ENCODE data around the gene GPALPP1. TPM values are rescaled to one million over a fixed set of nuclear protein-coding genes. Genes with fewer than 3 reads are reported as not detected.
"Not testable (repeated sequence)": the region's sequence is repeated elsewhere in the genome, so short reads cannot be mapped to it uniquely, and the experiment has no call there.

GPALPP1 gene
- total RNA-seq, 1 donor from 2014 or later = 70.7 TPM

GRCh38 chr13:45007823-45008222, 18.5 kb downstream of the GPALPP1 start:
- Histone ChIP-seq H4K20me1 (ENCODE audit: low read depth) (no peaks in the 10 kb centered on the region), H3K36me3 (peaks cover 23% of the 10 kb centered on the region), H3F3A (ENCODE audit: low read depth) (no peaks in the 10 kb centered on the region), H3K27ac (no peak overlapping the region), H3K79me2 (ENCODE audit: low read depth) (no peaks in the 10 kb centered on the region), H3K4me2 (no peak overlapping the region), H3K27me3 (no peaks in the 10 kb centered on the region), H3K9ac (no peak overlapping the region), H3K4me3 (no peak overlapping the region), H3K9me3 (ENCODE audit: low read depth) (no peaks in the 10 kb centered on the region), H3K4me1 (no peaks in the 10 kb centered on the region), H2AFZ (replicated peaks) (no peak overlapping the region)
- Mint-ChIP-seq H3K36me3 (peaks cover 14% of the 10 kb centered on the region), H3K27ac (no peak overlapping the region), H3K9me3 (no peaks in the 10 kb centered on the region), H3K4me1 (no peaks in the 10 kb centered on the region), H3K27me3 (ENCODE audit: insufficient read depth, low read depth) (no peaks in the 10 kb centered on the region), H3K4me3 (no peak overlapping the region)
- no peak for DNase-seq (ENCODE audit: low spot score)
- TF ChIP-seq EZH2phosphoT487 (IDR thresholded peaks at IDR 0.05) = no peak
- no peak for TF ChIP-seq EZH2 (IDR thresholded peaks at IDR 0.05)

DNA sequence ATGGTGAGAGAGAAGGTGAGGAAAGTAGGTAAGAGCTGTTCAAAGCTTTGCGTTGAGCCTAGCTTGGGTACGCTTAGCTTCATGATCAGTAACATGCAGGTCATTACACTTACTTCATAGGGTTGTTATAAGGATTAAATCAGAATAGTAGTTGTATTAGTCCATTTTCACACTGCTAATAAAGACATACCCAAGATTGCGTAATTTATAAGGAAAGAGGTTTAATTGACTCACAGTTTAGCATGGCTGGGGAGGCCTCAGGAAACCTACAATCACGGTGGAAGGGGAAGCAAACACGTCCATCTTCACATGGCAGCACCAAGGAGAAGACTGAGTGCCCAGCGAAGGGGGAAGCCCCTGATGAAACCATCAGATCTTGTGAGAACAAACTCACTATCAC, 21.9 kb downstream of the GPALPP1 start:
- H3K36me3 Mint-ChIP-seq = peaks cover 14% of the 10 kb centered on the region
- H3K9me3 ChIP-seq (ENCODE audit: low read depth) = no peaks in the 10 kb centered on the region
- H3K79me2 ChIP-seq (ENCODE audit: low read depth) = no peaks in the 10 kb centered on the region
- H3F3A ChIP-seq (ENCODE audit: low read depth) = no peaks in the 10 kb centered on the region
- H3K9ac ChIP-seq = no peak overlapping the region
- no peaks in the 10 kb centered on the region for H3K4me1 ChIP-seq
- peaks cover 7% of the 10 kb centered on the region for H3K36me3 ChIP-seq
- H3K27me3 ChIP-seq = no peaks in the 10 kb centered on the region
- no peak for DNase-seq (ENCODE audit: low spot score)
- H4K20me1 ChIP-seq (ENCODE audit: low read depth) = no peaks in the 10 kb centered on the region
- TF ChIP-seq EZH2 (IDR thresholded peaks at IDR 0.05) = no peak
- no peak for TF ChIP-seq EZH2phosphoT487 (IDR thresholded peaks at IDR 0.05)
- no peak for TF ChIP-seq CTCF (IDR thresholded peaks at IDR 0.05)
- no peak overlapping the region for H3K4me3 ChIP-seq
- H3K27ac ChIP-seq = no peak overlapping the region
- no peak overlapping the region for H3K27ac Mint-ChIP-seq
- H3K9me3 Mint-ChIP-seq = no peaks in the 10 kb centered on the region
- peaks cover 2% of the 10 kb centered on the region for H3K27me3 Mint-ChIP-seq (ENCODE audit: insufficient read depth, low read depth)
- no peaks in the 10 kb centered on the region for H3K4me1 Mint-ChIP-seq
- no peak overlapping the region for H3K4me2 ChIP-seq
- no peak overlapping the region for H2AFZ ChIP-seq (replicated peaks)
- no peak overlapping the region for H3K4me3 Mint-ChIP-seq

DNA sequence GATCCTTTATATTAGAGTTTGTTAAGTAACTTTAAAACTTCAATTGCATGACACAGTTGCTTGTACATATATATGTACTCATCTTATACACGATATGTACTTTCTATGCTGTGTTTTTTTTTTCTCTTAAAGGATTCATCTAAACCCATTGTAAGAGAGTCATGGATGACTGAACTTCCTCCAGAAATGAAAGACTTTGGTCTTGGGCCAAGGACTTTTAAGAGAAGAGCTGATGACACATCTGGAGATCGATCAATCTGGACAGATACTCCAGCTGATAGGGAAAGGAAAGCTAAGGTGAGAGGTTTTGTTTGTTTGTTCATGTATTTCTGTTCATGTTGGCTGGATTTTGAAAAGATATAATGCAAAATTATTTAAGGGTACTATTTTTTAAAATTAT, 26.0 kb downstream of the GPALPP1 start:
- Histone ChIP-seq H3K79me2 (ENCODE audit: low read depth) (no peaks in the 10 kb centered on the region), H3K9me3 (ENCODE audit: low read depth) (no peaks in the 10 kb centered on the region), H3K4me1 (no peaks in the 10 kb centered on the region), H3K4me2 (no peak overlapping the region), H2AFZ (replicated peaks) (no peak overlapping the region), H3K27me3 (no peaks in the 10 kb centered on the region), H3K9ac (no peak overlapping the region), H3K27ac (no peak overlapping the region), H3F3A (ENCODE audit: low read depth) (no peaks in the 10 kb centered on the region), H3K36me3 (peaks cover 3% of the 10 kb centered on the region), H3K4me3 (no peak overlapping the region), H4K20me1 (ENCODE audit: low read depth) (no peaks in the 10 kb centered on the region)
- no peak for DNase-seq (ENCODE audit: low spot score)
- Mint-ChIP-seq H3K4me1 (no peaks in the 10 kb centered on the region), H3K9me3 (no peaks in the 10 kb centered on the region), H3K4me3 (no peak overlapping the region), H3K36me3 (peaks cover 18% of the 10 kb centered on the region), H3K27me3 (ENCODE audit: insufficient read depth, low read depth) (peaks cover 2% of the 10 kb centered on the region), H3K27ac (no peak overlapping the region)
- TF ChIP-seq CTCF (IDR thresholded peaks at IDR 0.05) (no peak), EZH2phosphoT487 (IDR thresholded peaks at IDR 0.05) (no peak), EZH2 (IDR thresholded peaks at IDR 0.05) (no peak)

GRCh38 chr13:45016792-45017425, 27.6 kb downstream of the GPALPP1 start:
- Histone ChIP-seq H2AFZ (replicated peaks) (no peak overlapping the region), H3K4me1 (no peaks in the 10 kb centered on the region), H3K36me3 (peaks cover 13% of the 10 kb centered on the region), H3K9me3 (ENCODE audit: low read depth) (no peaks in the 10 kb centered on the region), H3K4me3 (no peak overlapping the region), H3K9ac (no peak overlapping the region), H3K79me2 (ENCODE audit: low read depth) (no peaks in the 10 kb centered on the region), H3K27me3 (no peaks in the 10 kb centered on the region), H3K4me2 (no peak overlapping the region), H3F3A (ENCODE audit: low read depth) (no peaks in the 10 kb centered on the region), H4K20me1 (ENCODE audit: low read depth) (no peaks in the 10 kb centered on the region), H3K27ac (no peak overlapping the region)
- no peaks in the 10 kb centered on the region for H3K9me3 Mint-ChIP-seq
- H3K27ac Mint-ChIP-seq = no peak overlapping the region
- peaks cover 2% of the 10 kb centered on the region for H3K27me3 Mint-ChIP-seq (ENCODE audit: insufficient read depth, low read depth)
- DNase-seq (ENCODE audit: low spot score) = no peak
- H3K4me3 Mint-ChIP-seq = no peak overlapping the region
- peaks cover 15% of the 10 kb centered on the region for H3K36me3 Mint-ChIP-seq
- H3K4me1 Mint-ChIP-seq = no peaks in the 10 kb centered on the region
- TF ChIP-seq EZH2 (IDR thresholded peaks at IDR 0.05) (no peak), EZH2phosphoT487 (IDR thresholded peaks at IDR 0.05) (no peak), CTCF (IDR thresholded peaks at IDR 0.05) (no peak)

GRCh38 chr13:45019981-45020380, 30.6 kb downstream of the GPALPP1 start:
- not testable (repeated sequence) for H3K4me3 ChIP-seq; H3K4me1 Mint-ChIP-seq; H3K79me2 ChIP-seq (ENCODE audit: low read depth); H3K27me3 Mint-ChIP-seq (ENCODE audit: insufficient read depth, low read depth); H3K9me3 Mint-ChIP-seq; H3K27me3 ChIP-seq; DNase-seq (ENCODE audit: low spot score); H4K20me1 ChIP-seq (ENCODE audit: low read depth); H3K27ac Mint-ChIP-seq; H3K9me3 ChIP-seq (ENCODE audit: low read depth); H3K9ac ChIP-seq; H3K4me3 Mint-ChIP-seq; H2AFZ ChIP-seq (replicated peaks); H3K4me2 ChIP-seq; H3K27ac ChIP-seq; H3F3A ChIP-seq (ENCODE audit: low read depth); H3K4me1 ChIP-seq
- H3K36me3 ChIP-seq = peaks cover 16% of the 10 kb centered on the region
- H3K36me3 Mint-ChIP-seq = peaks cover 21% of the 10 kb centered on the region
